Type B pancreatic cell (in vitro differentiated cells): ENCODE measurements around the gene LRRC15. TPM values are rescaled to one million over a fixed set of nuclear protein-coding genes. Genes with fewer than 3 reads are reported as not detected.
A peak's percentile ranks its signal among the peaks of the same experiment; 100 is the strongest.

Source experiments
- DNase-seq: peaks from one replicate; pipeline ENCODE4 v3.0.0; 2021; ENCODE audit warnings: mixed read lengths; ENCODE audit not compliant: unreplicated experiment; ENCODE audit errors: extremely low spot score
- H3K27ac Mint-ChIP-seq: 2 replicates; pipeline ENCODE4 v1.8.0; 2021; ENCODE audit warnings: mild to moderate bottlenecking, mixed read lengths
- H3K27me3 Mint-ChIP-seq: 2 replicates; pipeline ENCODE4 v1.8.0; 2021; ENCODE audit warnings: mixed read lengths
- H3K36me3 Mint-ChIP-seq: 2 replicates; pipeline ENCODE4 v1.8.0; 2021; ENCODE audit warnings: mixed read lengths
- H3K4me1 Mint-ChIP-seq: one replicate; pipeline ENCODE4 v1.8.0; 2021; ENCODE audit warnings: mixed read lengths; ENCODE audit not compliant: unreplicated experiment
- H3K4me3 Mint-ChIP-seq: 2 replicates; pipeline ENCODE4 v1.8.0; 2021; ENCODE audit warnings: mild to moderate bottlenecking, mixed read lengths
- H3K9me3 Mint-ChIP-seq: 2 replicates; pipeline ENCODE4 v1.8.0; 2021; ENCODE audit warnings: mixed read lengths
- CTCF ChIP-seq: fragments of 200-600 bp; sonication (generic); conservative IDR thresholded peaks from 2 replicates; pipeline ENCODE4 v1.5.0; 2021; ENCODE audit warnings: antibody characterized with exemption, mild to moderate bottlenecking
- total RNA-seq: library from RNA; stranded (reverse); gene quantifications from 2 replicates; pipeline ENCODE4 v1.2.1, GENCODE V29; 2021; ENCODE audit warnings: low replicate concordance

LRRC15 gene
- total RNA-seq, 1 donor from 2014 or later, result 0.07 TPM

- Mint-ChIP-seq H3K9me3 (peaks cover 18% of the 10 kb centered on the region), H3K36me3 (no peaks in the 10 kb centered on the region), H3K4me1 (peaks cover 17% of the 10 kb centered on the region), H3K27me3 (peaks cover 11% of the 10 kb centered on the region), H3K4me3 (no peak overlapping the region), H3K27ac (no peak overlapping the region)
- no peak for TF ChIP-seq CTCF
- no peak for DNase-seq
These were observed 21.3 kb upstream of the LRRC15 start for GRCh38 chr3:194390835-194391234.

GRCh38 chr3:194389269-194389668 is 19.7 kb upstream of the LRRC15 start:
- peaks cover 10% of the 10 kb centered on the region for H3K4me1 Mint-ChIP-seq
- DNase-seq, result no peak
- peaks cover 18% of the 10 kb centered on the region for H3K9me3 Mint-ChIP-seq
- peaks cover 11% of the 10 kb centered on the region for H3K27me3 Mint-ChIP-seq
- H3K4me3 Mint-ChIP-seq, result no peak overlapping the region
- no peaks in the 10 kb centered on the region for H3K36me3 Mint-ChIP-seq
- H3K27ac Mint-ChIP-seq, result no peak overlapping the region
- no peak for TF ChIP-seq CTCF

- peaks cover 11% of the 10 kb centered on the region for H3K27me3 Mint-ChIP-seq
- H3K36me3 Mint-ChIP-seq, result no peaks in the 10 kb centered on the region
- no peak for TF ChIP-seq CTCF
- peaks cover 10% of the 10 kb centered on the region for H3K4me1 Mint-ChIP-seq
- H3K9me3 Mint-ChIP-seq, result peaks cover 18% of the 10 kb centered on the region
- DNase-seq, result no peak
- no peak overlapping the region for H3K4me3 Mint-ChIP-seq
- H3K27ac Mint-ChIP-seq, result no peak overlapping the region
These were observed 18.4 kb upstream of the LRRC15 start for GRCh38 chr3:194387926-194388418.

- Mint-ChIP-seq H3K4me1 (peaks cover 15% of the 10 kb centered on the region), H3K36me3 (no peaks in the 10 kb centered on the region), H3K9me3 (peaks cover 18% of the 10 kb centered on the region), H3K4me3 (no peak overlapping the region), H3K27ac (no peak overlapping the region), H3K27me3 (peaks cover 11% of the 10 kb centered on the region)
- no peak for TF ChIP-seq CTCF
- DNase-seq, result peak; percentile 58
These were observed 17.7 kb upstream of the LRRC15 start for GRCh38 chr3:194387276-194387675.

- no peak for TF ChIP-seq CTCF
- H3K27ac Mint-ChIP-seq, result no peak overlapping the region
- DNase-seq, result peak; percentile 6
- no peak overlapping the region for H3K4me3 Mint-ChIP-seq
- peaks cover 11% of the 10 kb centered on the region for H3K27me3 Mint-ChIP-seq
- no peaks in the 10 kb centered on the region for H3K36me3 Mint-ChIP-seq
- H3K9me3 Mint-ChIP-seq, result peaks cover 18% of the 10 kb centered on the region
- H3K4me1 Mint-ChIP-seq, result peaks cover 15% of the 10 kb centered on the region
These were observed 17.1 kb upstream of the LRRC15 start for GRCh38 chr3:194386648-194387047.

GRCh38 chr3:194386066-194386465 is 16.5 kb upstream of the LRRC15 start:
- peaks cover 15% of the 10 kb centered on the region for H3K4me1 Mint-ChIP-seq
- TF ChIP-seq CTCF, result no peak
- DNase-seq, result peak; percentile 47
- H3K27me3 Mint-ChIP-seq, result peaks cover 7% of the 10 kb centered on the region
- H3K27ac Mint-ChIP-seq, result no peak overlapping the region
- peaks cover 14% of the 10 kb centered on the region for H3K9me3 Mint-ChIP-seq
- no peak overlapping the region for H3K4me3 Mint-ChIP-seq
- no peaks in the 10 kb centered on the region for H3K36me3 Mint-ChIP-seq
